ENCODE measurements around the gene CR1L. TPM values are rescaled to one million over a fixed set of nuclear protein-coding genes. Genes with fewer than 3 reads are reported as not detected.

Gene CR1L
- total and polyA plus RNA-seq, 9 of the 15 experiments (the other 6 are each of a cell fraction or from before 2014, with no cell fraction given), result 10.1 to 74.8 (median 34.3) TPM

- no peak for TF ChIP-seq ZNF407 (IDR thresholded peaks at IDR 0.05; ENCODE audit: low read depth)
Observed at GRCh38 chr1:207750631-207751305, 105.8 kb downstream of the CR1L start (continued).

All from K562 (cell line).